WTC11 (cell line): ENCODE measurements around the gene ARHGEF17. TPM values are rescaled to one million over a fixed set of nuclear protein-coding genes. Genes with fewer than 3 reads are reported as not detected.

Source experiments
- ATAC-seq: fragments of 200-7000 bp; cut with Tn5 transposase; 2 replicates; pipeline ENCODE4 v1.10.0; 2021; ENCODE audit warnings: mild to moderate bottlenecking, moderate library complexity
- CTCF ChIA-PET: fragments of 300-600 bp; sonication (Branson Sonifier 250); formaldehyde crosslinking; loops from one replicate; lab custom pipeline; 2021; ENCODE audit warnings: antibody characterized with exemption; lab: Charles Lee
- POLR2A ChIA-PET: fragments of 350-600 bp; sonication (Branson Sonifier 250); formaldehyde crosslinking; loops from one replicate; lab custom pipeline; 2021; ENCODE audit warnings: antibody characterized with exemption; lab: Charles Lee
- DNase-seq: peaks from one replicate; pipeline ENCODE4 v3.0.0; 2021; ENCODE audit warnings: low spot score
- H3K27ac Mint-ChIP-seq: 2 replicates; pipeline ENCODE4 v1.8.0; 2021; ENCODE audit warnings: mixed read lengths
- H3K27me3 Mint-ChIP-seq: 2 replicates; pipeline ENCODE4 v1.8.0; 2021; ENCODE audit warnings: low read depth, mild to moderate bottlenecking, moderate library complexity, mixed read lengths
- H3K36me3 Mint-ChIP-seq: 2 replicates; pipeline ENCODE4 v1.8.0; 2021; ENCODE audit warnings: mixed read lengths
- H3K4me1 Mint-ChIP-seq: 2 replicates; pipeline ENCODE4 v1.8.0; 2022; ENCODE audit warnings: mixed read lengths
- H3K4me3 Mint-ChIP-seq: 2 replicates; pipeline ENCODE4 v1.8.0; 2021; ENCODE audit warnings: mild to moderate bottlenecking, moderate library complexity, mixed read lengths
- H3K9me3 Mint-ChIP-seq: 2 replicates; pipeline ENCODE4 v1.8.0; 2021; ENCODE audit warnings: mixed read lengths
- ATF3 ChIP-seq: sonication (generic); formaldehyde crosslinking; conservative IDR thresholded peaks from 2 replicates; pipeline ENCODE4 v1.8.1; 2022; ENCODE audit warnings: mild to moderate bottlenecking, missing genetic modification reagents
- CTCF ChIP-seq: fragments of 200-600 bp; IDR thresholded peaks from 2 replicates; pipeline ENCODE4 v1.8.0; 2022; ENCODE audit warnings: antibody characterized with exemption
- E2F4 ChIP-seq: sonication (generic); formaldehyde crosslinking; IDR thresholded peaks from 2 replicates; pipeline ENCODE4 v1.8.1; 2022; ENCODE audit warnings: low read depth, mild to moderate bottlenecking, moderate library complexity, missing genetic modification reagents, borderline replicate concordance
- ERG ChIP-seq: fragments of 250-450 bp; sonication (Bioruptor Pico); IDR thresholded peaks from 2 replicates; pipeline ENCODE4 v1.8.0; 2021; ENCODE audit warnings: mild to moderate bottlenecking
- GRHL2 ChIP-seq: fragments of 250-450 bp; sonication (Bioruptor Pico); IDR thresholded peaks from 2 replicates; pipeline ENCODE4 v1.8.0; 2022; ENCODE audit warnings: mild to moderate bottlenecking, moderate library complexity; ENCODE audit not compliant: insufficient replicate concordance, severe bottlenecking
- GTF2I ChIP-seq: fragments of 250-450 bp; sonication (Bioruptor Pico); conservative IDR thresholded peaks from 2 replicates; pipeline ENCODE4 v1.4.0; 2021; ENCODE audit warnings: mild to moderate bottlenecking
- HMGA2 ChIP-seq: fragments of 250-450 bp; sonication (Bioruptor Pico); IDR thresholded peaks from 2 replicates; pipeline ENCODE4 v1.4.0; 2021; ENCODE audit warnings: mild to moderate bottlenecking, moderate library complexity
- JUN ChIP-seq: sonication (generic); formaldehyde crosslinking; IDR thresholded peaks from 2 replicates; pipeline ENCODE4 v1.8.0; 2023; ENCODE audit warnings: mild to moderate bottlenecking, missing genetic modification reagents
- NR1H2 ChIP-seq: sonication (generic); formaldehyde crosslinking; IDR thresholded peaks from 2 replicates; pipeline ENCODE4 v1.9.0; 2021; ENCODE audit warnings: mild to moderate bottlenecking, moderate library complexity, missing genetic modification reagents
- NR3C1 ChIP-seq: sonication (generic); formaldehyde crosslinking; conservative IDR thresholded peaks from 2 replicates; pipeline ENCODE4 v1.8.1; 2023; ENCODE audit warnings: low read depth, mild to moderate bottlenecking, missing genetic modification reagents
- PRDM15 ChIP-seq: sonication (generic); formaldehyde crosslinking; IDR thresholded peaks from 2 replicates; pipeline ENCODE4 v1.8.0; 2022; ENCODE audit warnings: missing genetic modification reagents
- SMAD3 ChIP-seq: sonication (generic); formaldehyde crosslinking; IDR thresholded peaks from 2 replicates; pipeline ENCODE4 v1.8.0; 2022; ENCODE audit warnings: missing genetic modification reagents, mild to moderate bottlenecking, borderline replicate concordance
- TP53 ChIP-seq: sonication (generic); formaldehyde crosslinking; IDR thresholded peaks from 2 replicates; pipeline ENCODE4 v1.8.1; 2023; ENCODE audit warnings: mild to moderate bottlenecking, missing genetic modification reagents
- ZBTB43 ChIP-seq: sonication (generic); formaldehyde crosslinking; IDR thresholded peaks from 2 replicates; pipeline ENCODE4 v1.8.1; 2023; ENCODE audit warnings: mild to moderate bottlenecking, missing genetic modification reagents
- ZMAT4 ChIP-seq: fragments of 250-450 bp; sonication (Bioruptor Pico); IDR thresholded peaks from 2 replicates; pipeline ENCODE4 v1.9.0; 2021; ENCODE audit warnings: mild to moderate bottlenecking
- ZNF317 ChIP-seq: sonication (generic); formaldehyde crosslinking; IDR thresholded peaks from 2 replicates; pipeline ENCODE4 v1.8.1; 2023; ENCODE audit warnings: low read depth, mild to moderate bottlenecking, moderate library complexity, missing genetic modification reagents, borderline replicate concordance
- ZNF423 ChIP-seq: fragments of 250-450 bp; sonication (Bioruptor Pico); IDR thresholded peaks from 2 replicates; pipeline ENCODE4 v2.1.2; 2022; ENCODE audit warnings: mild to moderate bottlenecking, moderate library complexity
- ZNF512 ChIP-seq: sonication (generic); formaldehyde crosslinking; IDR thresholded peaks from 2 replicates; pipeline ENCODE4 v1.8.1; 2022; ENCODE audit warnings: missing genetic modification reagents, borderline replicate concordance
- total RNA-seq: library from RNA; stranded (reverse); gene quantifications from 3 replicates; pipeline ENCODE4 v1.2.3, GENCODE V29; 2021

The ARHGEF17 gene
- total RNA-seq, 1 experiment from 2014 or later: 18.2 TPM

GRCh38 chr11:73324116-73324515, 16.0 kb downstream of the ARHGEF17 start:
- no peaks in the 10 kb centered on the region for H3K9me3 Mint-ChIP-seq
- peaks cover 14% of the 10 kb centered on the region for H3K27me3 Mint-ChIP-seq
- no peak for TF ChIP-seq E2F4 (CRISPR knock-in tag)
- TF ChIP-seq ERG: no peak
- no peak for TF ChIP-seq GRHL2 (CRISPR knock-in tag)
- TF ChIP-seq GTF2I (CRISPR knock-in tag): no peak
- TF ChIP-seq ZNF512 (CRISPR knock-in tag): no peak
- no peak for TF ChIP-seq JUN
- no peak for TF ChIP-seq TP53 (CRISPR knock-in tag)
- TF ChIP-seq SMAD3 (CRISPR knock-in tag): no peak
- no peak overlapping the region for H3K27ac Mint-ChIP-seq
- peaks cover 42% of the 10 kb centered on the region for H3K4me1 Mint-ChIP-seq
- H3K36me3 Mint-ChIP-seq: no peaks in the 10 kb centered on the region
- ChIA-PET POLR2A (interaction anchor here (1.5 to 2.1 kb wide), 2 partner anchors 15 to 17 kb away, joined by 5 to 7 read pairs; partner anchors contain the start of gene ARHGEF17), CTCF (interaction anchor here (0.9 to 5.1 kb wide), 13 partner anchors 10 to 87 kb away, joined by 3 to 49 read pairs (median 9); partner anchors contain the start of gene ARHGEF17)
- DNase-seq: no peak
- H3K4me3 Mint-ChIP-seq: no peak overlapping the region
- ATAC-seq: peak; percentile 21

- POLR2A ChIA-PET: no interaction called here
- Mint-ChIP-seq H3K27ac (no peak overlapping the region), H3K36me3 (no peaks in the 10 kb centered on the region), H3K4me1 (peaks cover 42% of the 10 kb centered on the region), H3K9me3 (no peaks in the 10 kb centered on the region), H3K27me3 (peaks cover 18% of the 10 kb centered on the region), H3K4me3 (no peak overlapping the region)
- CTCF ChIA-PET: interaction anchor here (1.2 to 5.1 kb wide), 5 partner anchors 10 to 35 kb away, joined by 4 to 49 read pairs (median 13); partner anchors contain the start of gene ARHGEF17
- ATAC-seq (no peak), DNase-seq (no peak)
- TF ChIP-seq ZNF317 (no peak), GTF2I (CRISPR knock-in tag) (no peak), ATF3 (CRISPR knock-in tag) (no peak), ZMAT4 (CRISPR knock-in tag) (no peak), NR1H2 (CRISPR knock-in tag) (no peak), NR3C1 (CRISPR knock-in tag) (no peak), HMGA2 (CRISPR knock-in tag) (no peak), ZBTB43 (CRISPR knock-in tag) (no peak), ZNF423 (CRISPR knock-in tag) (no peak), PRDM15 (CRISPR knock-in tag) (no peak), CTCF (no peak)
Observed at GRCh38 chr11:73324665-73325035, 16.6 kb downstream of the ARHGEF17 start.
